Erythroblast (primary cell): Measurements from ENCODE around the gene MUC5AC.
"Not testable (repeated sequence)": the region's sequence is repeated elsewhere in the genome, so short reads cannot be mapped to it uniquely, and the experiment has no call there.

Experiments used
- GATA1 ChIP-seq: IDR thresholded peaks from 2 replicates; pipeline ENCODE4 v1.6.1; 2011; ENCODE audit warnings: low read depth, mild to moderate bottlenecking, control low read depth, low read length, moderate library complexity
- POLR2A ChIP-seq: IDR thresholded peaks from 2 replicates; pipeline ENCODE4 v1.6.1; 2011; ENCODE audit warnings: mild to moderate bottlenecking, low read length

DNA sequence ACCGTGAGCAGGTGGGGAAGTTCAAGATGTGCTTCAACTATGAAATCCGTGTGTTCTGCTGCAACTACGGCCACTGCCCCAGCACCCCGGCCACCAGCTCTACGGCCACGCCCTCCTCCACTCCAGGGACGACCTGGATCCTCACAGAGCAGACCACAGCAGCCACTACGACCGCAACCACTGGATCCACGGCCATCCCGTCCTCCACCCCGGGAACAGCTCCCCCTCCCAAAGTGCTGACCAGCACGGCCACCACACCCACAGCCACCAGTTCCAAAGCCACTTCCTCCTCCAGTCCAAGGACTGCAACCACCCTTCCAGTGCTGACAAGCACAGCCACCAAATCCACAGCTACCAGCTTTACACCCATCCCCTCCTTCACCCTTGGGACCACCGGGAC lies 88.0 kb downstream of the MUC5AC start:
- not testable (repeated sequence) for TF ChIP-seq POLR2A, GATA1
